NCI-H1105 (cell line): Measurements from ENCODE around the gene TERT.

Experiments used
- DNase-seq: peaks from one replicate; lab custom pipeline; 2025; lab: John Stamatoyannopoulos, UW

Gene TERT

GRCh38 chr5:1318659-1319251 is 23.9 kb upstream of the TERT start:
- no peak for DNase-seq

GRCh38 chr5:1317921-1318565 is 23.2 kb upstream of the TERT start:
- no peak for DNase-seq

- DNase-seq, result no peak
Measured at GRCh38 chr5:1316588-1317340, 21.9 kb upstream of the TERT start.

DNA sequence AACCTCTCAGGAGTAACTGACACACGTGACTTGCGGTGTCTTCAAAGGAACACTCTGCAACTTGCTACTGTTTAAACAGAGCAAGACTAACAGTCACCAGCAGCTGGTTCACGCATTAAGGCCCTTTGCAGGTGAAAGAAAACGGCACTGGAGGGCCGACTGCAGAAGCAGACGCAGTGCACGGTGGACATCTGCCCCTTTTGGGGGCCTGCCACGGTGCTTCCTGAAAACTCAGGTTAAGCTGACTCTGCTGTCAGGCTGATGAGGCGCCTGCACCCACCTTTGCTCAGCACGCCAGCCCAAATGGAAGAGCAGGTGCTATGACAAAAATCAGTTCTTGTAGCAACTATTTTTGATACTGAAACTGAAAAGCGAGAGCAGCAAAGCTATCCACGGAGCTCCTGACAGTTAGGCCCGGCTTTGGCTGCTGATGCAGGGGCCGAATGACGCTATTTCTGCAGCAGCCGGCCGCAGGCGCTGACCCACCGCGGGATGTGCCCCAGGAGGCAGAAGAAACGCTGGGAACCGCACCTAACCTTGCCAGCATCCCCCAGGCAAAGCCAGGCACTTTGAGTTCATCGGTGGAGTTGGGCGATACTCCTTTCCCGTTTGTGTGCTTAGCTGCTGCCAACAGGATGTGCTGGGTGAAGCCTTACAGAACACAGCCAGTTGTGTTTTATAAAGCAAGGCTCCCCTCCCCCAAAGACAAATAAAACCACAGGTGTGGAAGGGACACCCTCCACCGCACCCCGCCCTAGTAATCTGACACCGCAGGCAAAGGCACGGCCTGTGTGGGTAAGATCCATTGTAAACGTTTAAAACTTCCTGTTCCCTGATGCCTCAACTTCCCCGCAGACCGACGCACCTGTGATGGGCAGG is 21.1 kb upstream of the TERT start:
- peak; percentile 98 for DNase-seq

DNA sequence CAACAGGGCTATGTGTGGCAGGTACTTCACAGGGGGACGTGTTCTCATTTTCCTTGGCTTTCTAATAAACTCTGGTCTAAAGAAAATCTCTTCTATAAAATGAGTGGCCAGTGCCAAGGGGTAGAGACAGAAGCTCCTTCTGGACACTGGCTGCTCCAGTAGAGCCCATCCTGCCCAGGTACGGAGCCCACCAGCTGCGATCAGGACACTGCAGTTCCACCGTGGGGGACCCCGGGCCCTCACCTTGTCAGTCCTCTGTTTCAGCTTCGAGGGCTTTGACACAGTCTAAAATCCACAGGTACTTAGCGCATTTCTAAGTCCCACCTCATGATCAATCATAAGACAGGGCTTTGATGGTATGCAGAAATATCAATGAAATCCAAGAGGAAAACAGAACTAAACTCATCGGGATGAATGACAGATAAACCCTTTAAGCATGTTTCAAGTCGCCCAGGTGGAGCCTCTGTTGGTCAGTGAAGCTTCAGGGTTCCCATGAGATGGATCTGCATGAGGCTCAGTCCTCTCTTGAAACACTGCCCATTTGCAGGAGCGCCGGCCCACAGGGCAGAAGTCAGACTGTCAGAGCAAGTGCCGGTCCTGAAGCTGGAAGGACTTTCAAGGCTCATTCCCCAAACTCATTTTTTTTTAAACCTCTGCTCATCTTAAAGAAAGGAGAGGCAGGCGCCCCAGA is 20.3 kb upstream of the TERT start:
- no peak for DNase-seq

GRCh38 chr5:1314564-1314982 is 19.7 kb upstream of the TERT start:
- DNase-seq, result no peak

DNA sequence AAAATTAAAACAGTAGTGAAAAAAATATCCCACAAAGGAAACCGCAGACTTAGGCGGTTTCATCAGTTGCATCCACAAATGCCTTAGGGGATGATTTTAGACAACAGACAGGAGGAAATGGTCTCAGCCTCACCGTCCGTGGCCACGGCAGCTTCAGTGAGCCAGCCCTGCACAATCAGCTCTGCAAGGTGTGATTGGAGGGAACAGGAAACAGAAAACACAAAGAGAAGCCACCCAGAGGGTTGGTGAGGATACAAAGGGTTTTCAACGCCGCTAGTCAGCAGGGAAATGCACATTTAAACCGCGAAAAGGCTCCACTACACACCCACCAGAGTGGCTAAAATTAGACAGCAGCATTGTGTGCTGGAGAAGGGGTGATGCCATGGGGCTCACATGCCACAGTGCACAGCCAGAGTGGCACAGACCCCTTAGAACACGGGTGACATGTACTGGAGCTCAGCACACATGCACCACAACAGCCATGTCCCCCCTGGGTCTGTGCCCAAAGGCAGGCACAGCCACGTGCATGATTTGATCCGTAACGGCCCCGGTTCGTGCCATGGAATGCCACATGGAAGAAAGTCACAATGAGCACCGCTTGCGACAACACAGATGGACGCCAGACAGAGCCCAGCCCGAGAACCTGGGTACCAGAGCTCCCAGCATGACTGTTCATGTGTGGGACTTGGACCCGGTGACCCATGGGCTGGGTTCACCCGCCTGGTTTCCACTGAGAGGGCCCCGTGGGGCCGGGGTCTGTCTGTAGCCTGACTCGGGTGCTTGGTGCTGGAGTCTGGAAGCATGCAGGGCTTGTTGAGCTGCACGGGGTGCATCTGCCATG is 18.3 kb upstream of the TERT start:
- no peak for DNase-seq

GRCh38 chr5:1312206-1312605 is 17.3 kb upstream of the TERT start:
- no peak for DNase-seq

DNA sequence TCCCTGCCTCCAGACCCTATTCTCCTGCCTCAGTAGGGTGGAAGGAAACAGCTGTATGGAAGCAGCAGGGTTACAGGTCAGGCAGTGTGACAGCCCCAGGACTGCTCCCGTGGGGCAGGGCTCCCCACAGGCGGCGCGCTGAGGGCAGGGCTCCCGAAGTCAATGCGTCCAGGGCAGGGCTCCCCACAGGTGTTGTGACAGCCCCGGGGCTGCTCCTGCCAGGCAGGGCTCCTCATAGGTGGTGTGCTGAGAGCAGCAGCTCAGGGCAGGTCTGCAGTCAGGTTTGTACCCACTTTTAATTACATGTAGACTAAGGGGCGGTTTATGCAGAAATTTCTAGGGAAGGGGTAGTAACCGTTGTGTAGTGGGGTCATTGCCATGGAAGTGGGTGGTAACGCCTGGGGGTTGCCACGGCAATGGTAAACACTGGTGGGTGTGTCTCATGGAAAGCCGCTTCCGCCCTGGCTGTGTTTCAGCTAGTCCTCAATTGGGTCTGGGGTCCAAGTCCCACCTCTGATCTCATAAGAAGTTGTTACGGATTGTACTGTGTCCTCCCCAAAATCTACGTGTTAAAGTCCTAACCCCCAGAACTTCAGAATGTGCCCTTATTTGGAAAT is 16.7 kb upstream of the TERT start:
- no peak for DNase-seq

- no peak for DNase-seq
Measured at GRCh38 chr5:1310118-1310517, 15.2 kb upstream of the TERT start.

GRCh38 chr5:1304033-1304432 is 9.2 kb upstream of the TERT start:
- DNase-seq, result no peak

DNA sequence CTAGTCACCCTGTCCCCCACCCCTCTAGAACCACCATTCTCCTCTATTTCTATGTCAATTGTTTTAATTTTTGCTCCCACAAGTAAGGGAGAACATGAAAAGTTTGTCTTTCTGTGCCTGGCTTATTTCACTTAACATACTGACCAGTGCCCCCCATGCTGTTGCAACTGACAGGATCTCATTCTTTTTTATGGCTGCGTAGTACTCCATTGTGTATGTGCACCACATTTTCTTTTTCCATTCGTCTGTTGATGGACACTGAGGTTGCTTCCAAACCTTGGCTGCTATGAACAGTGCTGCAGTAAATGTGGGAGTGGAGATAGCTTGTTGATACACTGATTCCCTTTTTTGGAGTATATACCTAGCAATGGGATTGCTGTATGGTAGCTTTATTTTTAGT is 7.4 kb upstream of the TERT start:
- DNase-seq, result no peak

DNA sequence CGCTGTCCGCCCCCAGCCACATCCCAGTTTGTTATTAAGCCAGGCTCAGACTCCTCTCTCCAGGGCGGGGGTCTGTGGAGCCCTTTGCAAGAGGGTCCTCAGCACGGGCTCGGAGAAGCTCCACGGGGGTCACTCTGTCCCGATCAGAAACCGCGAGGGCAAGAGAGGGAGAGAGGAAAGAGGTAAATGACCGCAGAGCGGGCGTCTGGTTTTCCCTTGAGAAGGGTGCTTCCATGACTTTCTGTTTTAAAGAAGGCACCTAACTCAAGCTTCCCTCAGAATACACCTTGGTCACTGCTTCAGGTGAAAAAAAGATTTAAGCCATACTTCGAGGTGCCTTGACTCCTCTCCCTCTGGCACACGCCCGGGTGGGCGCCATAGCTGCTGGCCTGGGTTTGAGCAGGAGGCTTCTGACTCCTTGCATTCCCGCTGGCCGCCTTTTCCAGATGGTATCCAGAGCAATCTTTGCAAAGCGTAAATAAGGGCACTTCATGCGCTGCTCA is 5.8 kb upstream of the TERT start:
- DNase-seq, result no peak

DNA sequence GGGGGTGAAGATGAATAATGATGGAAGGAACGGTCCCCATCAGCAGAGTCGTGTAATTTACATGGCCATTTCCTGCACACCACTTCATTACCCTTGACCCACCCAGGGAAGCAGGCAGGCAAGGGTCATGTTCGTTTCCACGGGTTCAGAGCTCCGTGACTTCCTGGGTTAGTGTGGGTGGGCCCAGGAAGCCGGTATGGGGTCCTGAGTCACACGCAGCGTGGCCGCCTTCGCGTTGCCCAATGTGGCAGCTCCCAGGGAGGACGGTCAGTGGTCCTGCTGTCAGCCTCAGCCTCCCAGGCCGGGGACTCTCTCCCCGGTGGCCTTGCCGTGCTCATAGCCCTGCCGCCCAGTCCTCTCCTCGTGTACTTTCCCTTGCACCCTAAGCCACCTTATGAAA is 5.1 kb upstream of the TERT start:
- no peak for DNase-seq

DNA sequence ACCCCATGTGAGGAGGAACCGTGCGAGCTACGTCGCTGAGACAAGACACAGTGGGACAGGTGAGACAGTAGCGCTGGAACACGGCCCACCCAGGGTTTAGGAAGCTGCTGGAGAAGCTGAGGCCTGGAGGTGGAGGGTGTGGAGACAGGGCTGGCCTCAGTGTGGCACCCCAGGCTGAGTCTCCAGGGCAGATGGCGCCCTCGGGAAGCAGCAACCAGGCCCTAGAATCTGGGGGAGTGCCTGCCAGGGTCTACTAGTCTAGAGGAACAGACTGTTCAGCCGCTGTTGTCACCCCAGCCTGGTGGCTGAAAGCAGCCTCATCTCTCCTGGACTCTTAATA is 4.6 kb upstream of the TERT start:
- DNase-seq, result no peak

DNA sequence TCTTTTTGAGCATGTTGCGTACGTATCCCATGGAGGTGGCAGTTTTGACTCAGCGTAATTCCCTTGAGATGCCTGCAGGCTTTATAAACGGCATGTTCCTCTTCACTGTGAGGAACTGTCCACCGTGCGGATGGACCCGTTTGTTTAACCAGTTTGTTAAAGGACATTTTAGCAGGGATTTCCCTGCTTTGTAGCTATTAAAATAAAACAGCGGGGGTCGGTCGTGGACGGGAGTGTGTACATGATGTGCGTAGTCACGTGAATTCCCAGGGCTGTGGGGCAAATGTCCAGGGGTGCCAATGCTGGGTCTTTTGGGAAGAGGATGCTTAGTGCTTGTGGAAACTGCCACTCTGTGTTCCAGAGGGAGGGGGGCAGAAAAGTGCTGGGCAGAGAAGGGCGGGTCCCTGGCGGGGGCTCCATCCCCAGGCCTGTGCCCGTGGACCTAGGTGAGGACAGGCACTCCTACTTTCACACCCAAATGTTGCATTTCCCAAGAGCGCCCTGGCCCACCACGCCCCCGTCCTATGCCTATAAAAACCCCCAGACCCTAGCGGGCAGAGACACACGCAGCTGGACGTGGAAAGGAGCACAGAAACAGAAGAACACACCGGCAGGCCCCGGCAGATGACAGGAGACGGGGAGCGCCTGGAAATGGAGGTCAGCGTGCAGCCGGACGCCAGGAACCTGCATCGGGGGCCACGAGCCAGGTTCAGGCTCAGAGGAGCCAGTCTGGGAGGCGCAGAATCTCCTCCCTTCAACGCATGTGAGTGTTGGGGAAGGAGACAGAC is 4.0 kb upstream of the TERT start:
- DNase-seq, result no peak

DNA sequence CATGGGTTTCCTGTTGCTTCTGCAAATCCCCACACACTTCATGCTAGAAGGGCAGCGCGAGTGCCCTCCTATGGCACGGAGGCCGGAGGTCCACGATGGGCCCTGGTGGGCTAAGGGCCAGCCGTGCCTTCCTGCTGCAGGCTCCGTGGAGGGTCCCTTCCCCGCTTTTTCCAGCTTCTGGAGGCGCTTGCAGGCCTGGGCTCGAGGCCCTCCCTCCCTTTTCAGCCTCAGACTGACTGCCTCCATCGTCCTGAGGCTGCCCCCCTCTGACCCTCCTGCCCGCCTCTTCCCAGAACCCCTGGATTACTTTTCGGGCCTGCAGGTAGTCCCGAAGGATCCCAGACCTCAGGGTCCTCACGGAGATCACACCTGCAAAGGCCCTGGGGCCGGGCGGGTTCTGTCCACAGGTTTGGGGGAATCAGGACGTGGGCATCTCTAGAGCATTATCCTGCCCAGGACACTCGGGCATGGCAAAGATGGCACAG is 3.2 kb upstream of the TERT start:
- no peak for DNase-seq

DNA sequence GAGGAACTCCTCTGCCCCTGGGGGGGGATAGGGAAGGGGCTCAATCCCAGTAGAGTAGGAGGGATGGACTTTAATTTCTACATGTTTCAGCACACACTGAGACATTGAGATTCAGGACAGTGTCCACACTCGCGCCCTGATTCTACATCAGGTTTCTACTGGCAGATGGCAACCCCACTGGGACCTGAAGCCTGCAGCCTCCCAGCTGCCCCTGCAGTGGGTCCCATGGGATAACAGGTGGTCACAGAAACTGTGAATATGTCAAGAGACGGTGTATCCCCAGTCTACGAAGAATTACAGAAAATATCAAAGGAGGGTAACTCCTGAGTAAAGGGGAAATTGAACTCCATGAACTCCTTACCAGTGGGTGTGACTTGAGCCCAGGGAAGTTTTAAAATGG is 2.4 kb upstream of the TERT start:
- no peak for DNase-seq

DNA sequence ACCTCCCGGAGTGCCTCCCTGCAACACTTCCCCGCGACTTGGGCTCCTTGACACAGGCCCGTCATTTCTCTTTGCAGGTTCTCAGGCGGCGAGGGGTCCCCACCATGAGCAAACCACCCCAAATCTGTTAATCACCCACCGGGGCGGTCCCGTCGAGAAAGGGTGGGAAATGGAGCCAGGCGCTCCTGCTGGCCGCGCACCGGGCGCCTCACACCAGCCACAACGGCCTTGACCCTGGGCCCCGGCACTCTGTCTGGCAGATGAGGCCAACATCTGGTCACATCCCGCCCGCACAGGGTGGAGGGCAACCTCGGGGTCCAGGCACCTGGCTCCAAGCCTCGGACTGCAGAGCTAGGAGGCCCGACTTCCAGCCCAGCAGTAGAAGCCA is 776 bp upstream of the TERT start:
- no peak for DNase-seq
